ENCODE measurements around the gene PINK1.
A peak's percentile ranks its signal among the peaks of the same experiment; 100 is the strongest.
"Not testable (repeated sequence)": the region's sequence is repeated elsewhere in the genome, so short reads cannot be mapped to it uniquely, and the experiment has no call there.

The PINK1 gene

DNA sequence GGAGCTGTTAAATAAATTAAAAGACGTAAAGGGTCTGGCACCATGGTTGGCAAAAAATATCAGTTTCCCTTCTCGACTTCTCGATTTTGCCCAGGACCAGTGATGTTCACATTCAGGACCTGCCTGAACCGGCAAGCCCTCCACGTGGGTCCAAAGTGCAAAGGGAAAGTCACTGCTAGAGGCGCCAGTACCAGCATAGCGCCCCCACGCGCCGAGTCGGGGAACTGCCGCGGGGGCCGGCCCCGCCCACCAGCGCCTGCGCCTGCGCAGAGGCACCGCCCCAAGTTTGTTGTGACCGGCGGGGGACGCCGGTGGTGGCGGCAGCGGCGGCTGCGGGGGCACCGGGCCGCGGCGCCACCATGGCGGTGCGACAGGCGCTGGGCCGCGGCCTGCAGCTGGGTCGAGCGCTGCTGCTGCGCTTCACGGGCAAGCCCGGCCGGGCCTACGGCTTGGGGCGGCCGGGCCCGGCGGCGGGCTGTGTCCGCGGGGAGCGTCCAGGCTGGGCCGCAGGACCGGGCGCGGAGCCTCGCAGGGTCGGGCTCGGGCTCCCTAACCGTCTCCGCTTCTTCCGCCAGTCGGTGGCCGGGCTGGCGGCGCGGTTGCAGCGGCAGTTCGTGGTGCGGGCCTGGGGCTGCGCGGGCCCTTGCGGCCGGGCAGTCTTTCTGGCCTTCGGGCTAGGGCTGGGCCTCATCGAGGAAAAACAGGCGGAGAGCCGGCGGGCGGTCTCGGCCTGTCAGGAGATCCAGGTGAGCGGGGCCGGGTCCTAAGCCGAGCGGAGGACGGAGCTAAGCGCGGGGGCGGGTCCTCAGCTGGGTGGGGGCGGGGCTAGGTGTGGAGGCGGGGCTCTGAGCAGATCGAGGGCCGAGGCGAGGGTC lies at the start of gene PINK1:
TSS of gene PINK1 (plus strand) at position 269 of the 875 bp plus-strand sequence. CDS start at position 360, 91 bp downstream.
- peak; percentile 61 to 77 for DNase-seq

DNA sequence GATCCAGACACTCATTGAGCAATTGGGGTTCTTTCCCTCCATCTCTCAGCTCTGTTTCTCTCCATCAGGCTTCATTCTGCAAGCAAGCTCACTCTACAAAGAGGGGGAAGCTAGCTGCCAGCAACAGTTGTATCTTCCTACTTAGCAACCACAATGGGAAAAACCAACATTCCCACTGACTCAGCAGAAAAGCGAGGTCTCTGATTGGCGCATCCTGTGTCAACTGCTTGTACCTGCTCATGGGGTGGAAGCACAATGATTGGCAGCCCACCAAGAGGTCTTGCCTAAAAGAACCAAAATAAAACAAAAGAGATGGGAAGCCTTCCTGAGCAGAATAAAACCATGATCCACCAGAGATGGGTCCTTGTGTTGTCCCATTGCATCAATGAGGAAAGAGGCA lies 48.4 kb upstream of the PINK1 start:
- no peak for DNase-seq

DNA sequence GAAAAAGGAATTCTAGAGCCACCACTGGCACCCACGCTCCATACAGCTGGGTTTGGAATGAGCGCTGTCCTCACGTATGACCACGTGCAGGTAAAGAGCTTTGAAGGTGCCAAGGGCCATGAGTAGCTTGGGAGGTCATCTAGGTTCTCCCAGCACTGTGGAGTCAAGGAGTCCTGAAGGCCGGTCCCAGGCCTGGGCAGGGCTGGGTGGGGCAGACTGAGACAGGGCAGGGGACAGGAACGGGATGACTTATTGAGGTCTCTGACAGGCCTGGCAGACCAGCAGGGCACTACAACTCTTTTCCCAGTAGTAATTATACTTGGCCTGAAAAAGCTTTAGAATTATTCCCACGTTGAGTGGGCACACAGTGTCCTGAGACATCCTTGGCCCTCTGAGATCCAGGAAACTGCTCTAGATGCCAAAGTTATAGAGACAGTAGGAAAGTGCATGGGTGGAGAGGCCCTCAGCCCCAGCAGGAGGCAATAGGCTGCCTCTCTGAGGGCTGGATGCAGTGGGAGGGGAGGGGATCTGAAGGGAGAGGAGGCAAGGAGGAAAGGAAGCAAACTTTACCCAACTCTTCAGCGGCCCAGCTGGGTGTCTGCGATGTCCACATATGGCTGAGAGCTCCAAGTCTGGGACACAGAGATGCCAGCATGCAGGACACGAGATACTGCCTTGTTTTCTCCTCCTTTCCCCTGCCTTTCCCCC lies 46.2 kb upstream of the PINK1 start:
- no peak for DNase-seq

DNA sequence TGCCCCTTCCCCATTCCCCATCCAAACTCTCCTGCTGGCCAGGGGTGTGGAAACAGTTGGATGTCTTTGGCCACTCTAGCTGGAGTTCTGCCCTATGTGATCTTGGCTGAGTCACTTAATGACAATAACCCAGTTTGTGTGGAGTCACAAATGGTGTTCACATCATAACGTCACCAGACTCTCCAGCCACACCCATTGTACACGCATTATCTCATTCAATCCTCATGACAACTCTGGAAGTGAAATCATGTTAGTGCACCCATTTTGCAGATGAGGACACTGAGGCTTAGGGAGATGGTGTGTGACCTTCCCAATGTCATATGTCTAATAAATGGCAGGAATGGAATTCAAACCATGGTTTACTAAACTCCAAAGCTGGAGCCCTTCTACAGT lies 45.6 kb upstream of the PINK1 start:
- no peak for DNase-seq

DNA sequence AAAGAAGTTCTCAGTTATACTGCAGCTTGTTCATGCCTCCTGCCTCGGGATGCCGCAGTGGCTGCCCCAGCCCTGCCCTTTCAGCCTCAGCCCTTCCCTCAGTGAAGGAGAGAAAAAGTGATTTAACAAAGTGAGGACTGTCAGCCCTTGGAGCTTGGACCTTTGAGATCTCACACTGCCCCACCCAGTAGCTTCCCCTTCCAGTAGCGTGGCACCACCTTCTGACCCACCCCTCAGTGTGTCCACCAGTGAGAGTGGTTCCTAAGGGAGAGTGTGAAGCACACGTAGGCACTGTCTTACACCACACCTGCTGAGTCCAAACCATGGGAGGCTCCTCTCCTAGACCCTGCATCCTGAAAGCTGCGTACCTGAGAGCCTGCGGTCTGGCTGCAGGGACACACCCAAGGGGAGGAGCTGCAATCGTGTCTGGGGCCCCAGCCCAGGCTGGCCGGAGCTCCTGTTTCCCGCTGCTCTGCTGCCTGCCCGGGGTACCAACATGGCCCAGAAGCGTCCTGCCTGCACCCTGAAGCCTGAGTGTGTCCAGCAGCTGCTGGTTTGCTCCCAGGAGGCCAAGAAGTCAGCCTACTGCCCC lies 44.5 kb upstream of the PINK1 start, which contains the start of gene CDA:
TSS of gene CDA (plus strand) at position 464 of the 592 bp plus-strand sequence. CDS start at position 497, 33 bp downstream.
- no peak for DNase-seq

DNA sequence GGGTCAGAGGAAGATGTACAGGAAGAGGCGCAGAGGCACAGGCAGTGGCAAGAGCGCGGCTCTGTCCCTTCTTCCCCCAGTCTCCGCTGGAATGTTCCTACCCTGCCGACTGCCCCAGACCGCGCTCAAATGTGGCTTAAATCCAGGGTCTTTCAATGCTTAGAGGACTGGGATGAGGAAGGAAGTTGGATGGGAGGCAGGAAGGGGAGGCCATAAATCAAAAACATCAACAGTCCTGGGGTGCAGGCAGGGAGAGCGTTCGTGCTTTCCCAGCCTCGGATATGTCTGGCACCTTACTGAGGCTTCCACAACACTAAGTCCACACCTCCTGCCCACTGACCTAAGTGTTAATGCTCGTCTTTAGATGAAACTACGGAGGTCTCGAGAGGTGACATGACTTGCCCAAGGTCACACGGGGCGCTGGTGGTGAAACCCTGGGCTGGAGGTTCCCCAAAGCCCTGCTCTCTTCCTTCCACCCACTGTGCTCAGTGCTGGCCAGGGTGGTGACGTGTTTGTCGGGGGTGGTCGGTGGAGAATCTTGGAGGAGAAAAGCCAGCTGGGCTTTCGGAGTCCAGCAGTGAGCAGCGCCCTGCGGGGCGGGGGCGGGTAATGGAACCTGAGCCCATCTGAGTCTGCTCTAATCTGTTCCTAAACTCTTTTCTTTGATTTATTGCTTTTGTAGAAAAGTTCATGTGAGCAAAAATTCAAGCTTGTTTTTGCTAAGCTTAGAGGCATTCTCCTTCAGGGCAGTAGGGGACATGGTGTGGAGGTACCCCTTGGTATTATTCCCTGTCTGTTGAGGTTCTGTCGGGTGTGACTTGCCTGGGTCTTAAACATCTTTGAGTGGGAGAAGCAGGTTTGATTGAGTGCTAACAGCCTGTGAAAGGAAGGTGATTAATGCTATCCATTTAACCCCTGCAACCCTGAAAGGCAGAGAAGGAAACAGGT lies 43.7 kb upstream of the PINK1 start:
- DNase-seq = no peak

DNA sequence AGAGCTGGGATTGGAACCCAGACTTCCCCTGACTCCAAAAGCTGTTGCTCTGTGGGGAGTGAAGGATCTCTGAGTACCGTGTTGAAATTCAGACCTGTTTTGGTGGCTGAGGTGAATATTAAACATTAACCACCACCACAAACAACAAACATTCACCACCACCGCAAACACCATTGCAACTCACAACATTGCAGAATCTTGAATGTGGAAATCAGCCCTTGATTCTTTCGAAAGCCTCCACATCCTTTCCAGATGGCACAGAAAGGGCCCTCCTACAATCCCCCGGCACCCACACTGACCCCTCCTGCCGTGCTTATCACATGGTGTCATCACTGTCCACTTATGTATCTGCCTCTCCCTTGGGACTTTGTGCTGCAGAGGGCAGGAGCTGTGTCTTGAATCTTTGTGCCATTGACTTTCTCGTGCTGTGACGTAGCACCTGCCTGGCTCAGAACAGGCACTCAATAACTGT lies 42.9 kb upstream of the PINK1 start:
- DNase-seq = no peak

DNA sequence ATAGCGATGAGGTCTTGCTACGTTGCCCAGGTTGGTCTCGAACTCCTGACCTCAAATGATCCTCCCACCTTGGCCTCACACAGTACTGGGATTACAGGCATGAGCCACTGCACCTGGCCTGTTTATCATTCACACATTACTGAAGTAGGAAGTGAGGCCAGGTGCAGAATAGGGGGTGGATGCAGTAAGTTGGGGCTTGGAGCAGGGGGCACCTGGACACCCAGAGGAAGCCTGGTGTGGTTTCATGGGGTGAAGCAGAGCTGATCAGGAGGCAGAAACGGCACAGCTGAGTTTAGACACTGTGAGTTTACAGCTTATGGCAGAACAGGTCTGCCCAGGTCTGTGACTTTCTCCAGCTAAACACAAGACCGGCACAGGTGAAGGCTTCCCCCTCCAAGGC lies 39.5 kb upstream of the PINK1 start:
- no peak for DNase-seq

DNA sequence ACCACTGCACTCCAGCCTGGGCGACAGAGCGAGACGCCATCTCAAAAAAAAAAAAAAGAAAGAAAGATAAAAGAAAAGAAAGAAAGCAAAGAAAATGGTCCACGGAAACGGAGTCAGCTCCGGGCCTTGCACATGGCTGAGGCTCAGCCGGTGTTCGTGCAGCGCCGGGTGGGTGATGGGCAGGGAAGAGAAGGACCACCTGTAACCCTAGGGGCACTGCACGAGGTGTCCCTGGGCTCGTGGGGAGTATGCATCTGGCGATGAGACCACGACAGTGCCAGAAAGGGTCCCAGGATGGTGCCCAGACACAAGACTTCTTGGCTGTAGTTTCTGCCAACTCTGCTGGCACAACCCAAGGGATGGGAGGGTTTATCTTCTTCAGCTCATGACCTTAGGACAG lies 38.5 kb upstream of the PINK1 start:
- no peak for DNase-seq

DNA sequence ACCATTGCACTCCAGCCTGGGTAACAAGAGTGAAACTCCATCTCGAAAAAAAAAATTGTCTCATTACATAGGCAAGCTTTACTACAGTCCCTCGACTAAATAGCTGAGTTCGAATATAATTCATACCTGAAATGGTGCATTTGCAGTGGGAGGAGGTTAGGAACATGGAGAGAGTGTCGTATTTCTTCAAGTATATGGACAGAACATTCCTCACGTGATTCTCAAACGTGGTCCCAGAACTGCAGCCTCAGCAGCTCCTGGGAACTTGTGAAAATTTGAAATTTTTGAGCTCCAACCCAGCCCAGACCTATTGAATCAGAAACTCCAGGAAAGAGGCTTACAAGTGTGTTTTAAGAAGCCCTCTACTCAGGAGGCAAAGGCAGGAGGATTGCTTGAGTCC lies 37.2 kb upstream of the PINK1 start:
- DNase-seq = no peak

DNA sequence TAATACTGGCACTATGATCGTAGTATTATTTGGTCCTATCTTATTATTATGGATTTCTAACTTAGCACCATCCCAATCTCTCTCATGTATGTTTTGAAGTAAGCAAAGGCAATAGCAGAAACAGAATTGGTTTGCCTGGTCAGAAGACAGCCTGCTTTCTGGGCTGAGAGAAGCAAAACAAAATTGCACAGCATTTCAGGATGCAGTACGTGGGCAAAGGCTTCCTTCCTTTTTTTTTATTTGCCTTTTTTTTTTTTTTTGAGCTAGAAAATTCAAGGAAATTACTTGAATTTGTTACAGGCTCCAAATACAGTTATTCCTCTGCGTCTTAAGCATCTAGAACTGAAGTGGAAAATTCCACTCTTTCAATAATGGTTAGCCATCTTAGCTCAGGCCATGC lies 35.6 kb upstream of the PINK1 start:
- DNase-seq = no peak

DNA sequence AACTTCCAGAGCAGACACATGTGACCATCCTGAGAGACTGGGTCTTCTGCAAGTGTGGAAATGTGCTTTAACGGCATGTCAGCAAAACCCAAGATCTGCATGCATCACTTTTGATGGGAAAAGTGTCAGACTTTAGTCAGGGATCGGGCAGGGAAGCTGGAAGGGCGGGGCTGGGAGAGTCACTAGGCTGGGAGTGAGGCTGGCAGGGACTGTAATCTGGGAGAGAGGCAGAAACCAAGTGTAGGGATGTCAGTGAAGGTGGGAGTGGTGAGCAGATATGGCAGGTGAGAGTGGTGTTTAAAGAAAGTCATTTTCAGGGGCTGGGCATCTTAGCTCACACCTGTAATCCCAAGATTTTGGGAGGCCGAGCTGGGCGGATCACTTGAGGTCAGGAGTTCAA lies 33.1 kb upstream of the PINK1 start:
- DNase-seq = no peak

DNA sequence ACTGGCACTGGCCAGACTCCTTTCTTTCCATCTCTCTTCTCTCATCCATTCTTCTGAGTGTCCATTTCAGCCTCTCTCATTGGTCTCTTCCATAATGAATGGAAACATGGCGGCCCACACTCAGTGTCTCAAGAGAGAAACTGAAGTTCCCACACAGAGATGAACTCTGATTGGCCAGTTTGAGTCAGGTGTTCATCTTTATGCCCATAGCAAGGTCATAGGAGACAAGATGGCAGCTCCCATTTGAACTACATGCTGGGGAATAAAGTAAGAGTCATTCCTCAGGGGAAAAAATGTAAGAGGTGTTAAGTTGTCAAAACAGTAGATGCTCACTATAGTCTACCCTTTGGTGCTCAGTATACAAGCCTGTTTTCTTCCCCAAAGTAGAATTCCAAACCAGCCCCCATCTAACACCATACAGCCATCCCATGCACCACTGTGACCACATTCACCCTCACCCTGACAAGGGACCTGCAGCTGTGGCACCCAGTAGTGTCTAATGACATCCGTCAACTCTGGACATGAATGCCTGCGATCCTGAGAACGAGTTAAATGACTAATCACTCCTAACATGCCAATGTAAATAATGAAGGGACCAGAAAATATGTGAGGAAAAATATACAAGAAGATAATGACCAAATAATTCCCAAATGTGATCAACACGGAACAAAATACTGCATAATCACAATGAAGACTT lies 32.0 kb upstream of the PINK1 start:
- no peak for DNase-seq

DNA sequence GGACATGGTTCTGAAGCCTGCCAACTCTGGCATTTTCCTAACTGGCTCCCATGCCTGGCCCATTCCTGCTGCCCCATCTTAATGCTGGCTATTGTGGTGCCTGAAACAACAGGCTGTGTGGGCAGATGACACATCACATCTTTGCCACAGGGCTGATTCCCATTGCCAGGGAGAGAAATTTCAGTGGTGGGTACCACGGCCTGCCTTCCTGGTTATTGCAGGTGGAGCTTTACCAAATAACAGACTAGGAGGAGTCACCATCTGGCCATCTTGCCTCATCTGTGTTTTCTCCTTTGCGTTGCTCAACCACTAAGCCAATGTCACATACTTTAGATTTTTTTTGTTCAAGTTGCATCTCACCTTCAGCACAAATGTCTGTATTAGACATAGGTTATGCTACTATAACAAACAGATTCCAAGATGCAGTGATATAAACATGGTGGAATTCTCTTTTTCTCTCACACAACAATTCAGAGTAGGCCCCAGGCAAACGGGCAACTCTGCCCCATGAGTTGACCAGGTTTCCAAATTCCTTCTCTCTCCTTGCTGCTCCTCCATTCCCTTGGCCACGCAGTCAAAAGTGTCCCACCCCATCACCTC lies 30.3 kb upstream of the PINK1 start:
- DNase-seq = no peak

DNA sequence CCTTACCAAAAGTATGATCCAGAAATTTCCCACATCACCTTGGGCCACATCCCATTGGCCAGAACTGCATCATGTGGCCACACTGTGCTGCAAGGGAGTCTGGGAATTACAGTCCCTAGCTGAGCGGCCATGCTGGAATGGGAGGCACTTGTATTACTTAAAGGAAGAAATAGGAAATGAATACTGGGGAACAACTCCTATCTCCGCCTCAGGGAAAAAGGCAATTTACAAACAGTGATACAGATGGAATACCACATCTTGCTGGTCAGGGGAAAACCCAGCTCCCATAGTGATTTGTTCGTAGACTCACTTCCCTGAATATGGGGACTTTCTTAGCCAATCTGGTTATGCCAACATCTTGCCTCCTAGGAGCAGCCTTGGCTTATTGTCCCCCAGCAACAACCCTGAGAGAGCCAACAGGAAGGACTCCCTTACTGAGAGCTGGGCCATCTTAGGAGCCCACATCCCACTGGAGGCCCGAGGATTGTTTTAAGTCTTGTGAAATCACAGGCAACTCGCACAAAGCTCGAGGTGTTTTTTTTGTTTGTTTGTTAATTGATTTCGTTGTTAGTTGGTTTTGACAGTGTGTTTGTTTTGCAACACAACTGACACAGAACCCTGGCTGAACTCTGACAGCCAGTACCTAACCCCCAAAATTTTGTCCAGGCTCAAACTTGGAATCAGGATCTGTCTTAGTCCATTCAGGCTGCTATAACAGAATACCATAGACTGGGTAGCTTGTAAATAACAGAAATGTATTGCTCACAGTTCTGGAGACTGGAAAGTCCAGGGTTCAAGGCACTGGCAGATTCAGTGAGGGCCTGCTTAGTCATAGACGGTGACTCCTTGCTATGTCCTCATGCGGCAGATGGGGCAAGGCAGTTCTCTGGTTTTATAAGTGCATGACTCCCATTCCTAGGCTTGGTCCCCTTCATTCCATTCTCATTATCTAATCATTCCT lies 29.5 kb upstream of the PINK1 start:
- no peak for DNase-seq

DNA sequence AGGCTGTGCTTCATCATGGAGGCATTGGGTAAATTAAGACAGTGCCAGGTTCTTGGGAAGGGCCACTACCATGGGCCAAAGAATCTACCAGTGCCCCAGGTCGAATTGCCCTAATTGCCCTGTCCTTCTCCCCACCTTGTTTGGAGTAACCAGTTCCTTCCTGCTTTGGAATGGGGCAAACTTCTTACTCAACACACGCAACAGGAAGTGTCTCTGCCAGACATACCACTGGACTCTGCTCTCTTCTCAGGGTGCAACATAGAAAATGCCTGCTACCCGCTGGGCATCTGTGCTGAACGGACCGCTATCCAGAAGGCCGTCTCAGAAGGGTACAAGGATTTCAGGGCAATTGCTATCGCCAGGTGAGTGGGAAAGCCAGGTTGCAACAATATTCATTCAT lies 28.6 kb upstream of the PINK1 start:
- DNase-seq = no peak

DNA sequence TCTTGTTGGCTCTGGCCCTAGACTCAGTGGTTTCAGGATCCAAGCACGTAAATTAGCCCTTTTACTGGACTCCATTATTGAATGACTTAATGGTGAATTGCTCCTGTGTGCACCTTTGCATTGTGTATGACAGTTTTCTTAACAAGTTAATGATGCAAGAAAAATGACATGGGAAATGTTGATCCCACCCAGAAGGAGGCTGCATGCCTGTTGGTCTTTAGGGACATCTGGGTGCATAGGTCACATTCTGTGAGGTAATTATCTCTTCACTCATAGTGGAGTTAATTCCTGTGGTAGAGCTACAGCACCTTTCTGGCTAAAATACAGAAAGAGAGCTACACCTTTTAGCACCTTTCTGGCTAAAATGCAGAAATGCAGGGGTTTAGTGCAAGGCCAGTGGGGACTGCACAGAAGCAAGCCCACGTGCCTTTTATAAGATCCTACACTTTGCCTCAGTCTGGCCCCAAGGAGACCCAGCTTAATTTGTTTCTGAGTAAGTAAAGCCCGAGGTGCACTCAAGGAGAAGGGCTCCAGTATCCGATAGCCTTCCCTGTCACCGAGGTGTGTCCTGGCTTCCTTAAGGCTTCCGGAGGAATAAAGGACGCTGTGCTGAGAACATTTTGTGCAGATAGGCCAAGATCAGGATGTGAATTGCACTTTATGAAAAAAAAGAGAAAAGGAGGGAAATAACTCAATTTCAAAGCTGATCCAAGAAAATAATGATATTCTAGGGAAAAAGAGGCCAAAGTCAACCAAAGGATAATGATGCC lies 26.3 kb upstream of the PINK1 start:
- not testable (repeated sequence) for DNase-seq

DNA sequence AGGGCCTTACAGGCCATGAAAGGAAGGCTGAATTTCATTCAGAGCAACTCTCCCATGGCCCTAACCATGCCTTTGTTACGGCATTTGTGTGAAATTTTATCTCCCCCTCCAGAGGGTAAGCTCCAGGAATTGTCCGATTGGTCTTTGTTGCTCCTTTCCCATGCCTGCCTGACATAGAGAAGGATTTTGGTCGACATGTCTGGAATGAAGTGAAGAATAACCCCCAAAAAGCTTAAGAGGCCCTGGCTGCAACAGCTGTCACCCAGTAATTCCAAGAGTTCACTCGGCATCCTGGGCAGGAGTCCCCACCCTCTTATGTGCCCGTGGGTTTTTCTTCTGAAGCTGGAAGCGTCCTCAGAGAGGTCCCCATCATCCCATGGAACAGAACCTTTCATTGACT lies 23.7 kb upstream of the PINK1 start:
- DNase-seq = no peak

DNA sequence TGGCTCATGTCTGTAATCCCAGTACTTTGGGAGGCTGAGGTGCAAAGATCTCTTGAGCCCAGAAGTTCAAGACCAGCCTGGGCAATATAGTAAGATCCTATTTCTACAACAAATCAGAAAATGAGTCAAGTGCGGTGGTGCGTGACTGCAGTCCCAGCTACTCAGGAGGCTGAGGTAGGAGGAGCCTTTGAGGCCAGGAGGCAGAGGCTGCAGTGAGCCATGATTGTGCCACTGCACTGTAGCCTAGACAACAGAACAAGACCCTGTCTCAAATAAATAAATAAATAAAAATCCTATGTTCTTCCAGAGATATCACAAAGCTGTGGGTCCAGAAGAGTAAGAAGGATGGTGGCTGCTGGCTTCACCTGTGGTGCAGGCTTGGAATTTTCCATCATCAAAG lies 22.3 kb upstream of the PINK1 start:
- DNase-seq = no peak

Data from NCI-H1930 (cell line).